Body of pancreas (tissue), 4 donors: Measurements from ENCODE around the gene FGF22. TPM values are rescaled to one million over a fixed set of nuclear protein-coding genes. Genes with fewer than 3 reads are reported as not detected.

Source experiments
- ATAC-seq: fragments of 150-250 bp; one replicate; pipeline ENCODE4 v1.9.1; 2016
- DNase-seq, 4 donors: peaks; one replicate each; pipeline ENCODE4 v3.0.0-alpha.2; 2019
- H3K27ac ChIP-seq, 4 donors: fragments of 200-600 bp; sonication (generic); 1 replicate in 3 of 4; 2 replicates in 1 of 4; pipeline versions ENCODE4 v1.5.1 to v1.6.1; 2016 to 2019; ENCODE audit warnings: mild to moderate bottlenecking in 1 of 4, mixed read lengths in 1 of 4, moderate library complexity in 1 of 4
- H3K27me3 ChIP-seq, 2 donors: fragments of 200-600 bp; sonication (generic); one replicate each; pipeline ENCODE4 v1.6.0; 2016; ENCODE audit warnings: mild to moderate bottlenecking in 1 of 2
- H3K36me3 ChIP-seq, 2 donors: fragments of 200-600 bp; sonication (generic); replicated peaks in 1 of 2; 2 replicates each; pipeline ENCODE4 v1.5.1; 2016; ENCODE audit warnings: low read depth in 2 of 2; ENCODE audit not compliant: insufficient read depth in 1 of 2
- H3K4me1 ChIP-seq: fragments of 200-600 bp; sonication (generic); one replicate; pipeline ENCODE4 v1.6.0; 2016
- H3K4me3 ChIP-seq, 2 donors: fragments of 200-600 bp; sonication (generic); 1 replicate in 1 of 2; 2 replicates in 1 of 2; pipeline ENCODE4 v1.5.1; 2016 to 2019
- H3K9me3 ChIP-seq, 3 donors: fragments of 200-600 bp; sonication (generic); 1 replicate in 2 of 3; 2 replicates in 1 of 3; pipeline ENCODE4 v1.5.1; 2016
- POLR2A ChIP-seq, 3 donors: fragments of 450-650 bp; IDR thresholded peaks; one replicate each; pipeline ENCODE4 v1.6.1; 2016; ENCODE audit warnings: antibody characterized with exemption in 3 of 3, mild to moderate bottlenecking in 2 of 3
- WGBS, 2 donors: methylation state at CpG; one replicate each; pipeline ENCODE4 v1.1.5; 2017; 5-methylcytosine and 5-hydroxymethylcytosine counted together
- intact Hi-C: fragments of 100-400 bp; cut with DNase I; formaldehyde crosslinking; loops from one replicate; pipeline ENCODE4 v1.15.1; 2023
- total RNA-seq, 2 donors: library from RNA; depleted of rRNA; stranded (reverse); fragments of >200 nt; gene quantifications; one replicate each; pipeline ENCODE4 v1.1.0, GENCODE V29; 2016
- TF ChIP-seq, protein P1 (sequence below), 7 experiments: fragments of 450-650 bp in 4 of 7; fragments of 200-600 bp in 3 of 7; sonication (generic) in 3 of 7; IDR thresholded peaks; one replicate each; pipeline ENCODE4 v1.5.1; 2016 to 2019; ENCODE audit warnings: antibody characterized with exemption in 7 of 7

Gene FGF22
- total RNA-seq, 2 donors from 2014 or later, result not detected

DNA sequence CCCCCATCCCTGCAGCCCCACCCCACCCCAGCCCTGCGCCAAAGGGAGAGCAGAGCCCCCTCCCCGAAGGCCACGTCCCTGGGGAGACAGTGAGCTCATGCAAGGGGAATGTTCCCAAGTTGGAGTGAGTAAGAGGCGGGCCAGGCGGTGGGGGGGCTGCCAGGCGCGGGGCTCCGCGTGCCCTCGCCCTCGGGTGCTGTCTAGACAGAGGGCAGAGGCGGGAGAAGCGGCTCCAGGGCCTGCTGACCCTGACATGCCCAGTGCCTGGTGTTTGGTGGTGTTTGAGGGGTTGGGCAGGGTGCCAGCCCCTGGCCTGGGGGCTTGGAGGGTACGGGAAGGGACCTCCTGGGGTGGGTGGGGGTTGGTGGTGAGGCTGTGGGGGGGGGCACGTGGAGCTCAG lies 37.5 kb downstream of the FGF22 start:
- no peak overlapping the region for H3K4me3 ChIP-seq
- H3K27me3 ChIP-seq, result no peaks in the 10 kb centered on the region
- no peaks in the 10 kb centered on the region for H3K36me3 ChIP-seq
- peak overlapping the region; percentile 51 to 80 (median 64) for H3K27ac ChIP-seq
- intact Hi-C loops, result no loop called here
- no peaks in the 10 kb centered on the region for H3K9me3 ChIP-seq
- H3K4me1 ChIP-seq, result peaks cover 46% of the 10 kb centered on the region
- ATAC-seq (peak; percentile 17), DNase-seq (peak; percentile 70 to 82 (median 72))
- TF ChIP-seq POLR2A (IDR thresholded peaks at IDR 0.05), result no peak
- TF ChIP-seq, protein P1, sequence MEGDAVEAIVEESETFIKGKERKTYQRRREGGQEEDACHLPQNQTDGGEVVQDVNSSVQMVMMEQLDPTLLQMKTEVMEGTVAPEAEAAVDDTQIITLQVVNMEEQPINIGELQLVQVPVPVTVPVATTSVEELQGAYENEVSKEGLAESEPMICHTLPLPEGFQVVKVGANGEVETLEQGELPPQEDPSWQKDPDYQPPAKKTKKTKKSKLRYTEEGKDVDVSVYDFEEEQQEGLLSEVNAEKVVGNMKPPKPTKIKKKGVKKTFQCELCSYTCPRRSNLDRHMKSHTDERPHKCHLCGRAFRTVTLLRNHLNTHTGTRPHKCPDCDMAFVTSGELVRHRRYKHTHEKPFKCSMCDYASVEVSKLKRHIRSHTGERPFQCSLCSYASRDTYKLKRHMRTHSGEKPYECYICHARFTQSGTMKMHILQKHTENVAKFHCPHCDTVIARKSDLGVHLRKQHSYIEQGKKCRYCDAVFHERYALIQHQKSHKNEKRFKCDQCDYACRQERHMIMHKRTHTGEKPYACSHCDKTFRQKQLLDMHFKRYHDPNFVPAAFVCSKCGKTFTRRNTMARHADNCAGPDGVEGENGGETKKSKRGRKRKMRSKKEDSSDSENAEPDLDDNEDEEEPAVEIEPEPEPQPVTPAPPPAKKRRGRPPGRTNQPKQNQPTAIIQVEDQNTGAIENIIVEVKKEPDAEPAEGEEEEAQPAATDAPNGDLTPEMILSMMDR (IDR thresholded peaks at IDR 0.05), result no peak
- WGBS, 2 donors, result 3 to 7% methylated on average over 12 to 15 of the region's 15 CpGs

DNA sequence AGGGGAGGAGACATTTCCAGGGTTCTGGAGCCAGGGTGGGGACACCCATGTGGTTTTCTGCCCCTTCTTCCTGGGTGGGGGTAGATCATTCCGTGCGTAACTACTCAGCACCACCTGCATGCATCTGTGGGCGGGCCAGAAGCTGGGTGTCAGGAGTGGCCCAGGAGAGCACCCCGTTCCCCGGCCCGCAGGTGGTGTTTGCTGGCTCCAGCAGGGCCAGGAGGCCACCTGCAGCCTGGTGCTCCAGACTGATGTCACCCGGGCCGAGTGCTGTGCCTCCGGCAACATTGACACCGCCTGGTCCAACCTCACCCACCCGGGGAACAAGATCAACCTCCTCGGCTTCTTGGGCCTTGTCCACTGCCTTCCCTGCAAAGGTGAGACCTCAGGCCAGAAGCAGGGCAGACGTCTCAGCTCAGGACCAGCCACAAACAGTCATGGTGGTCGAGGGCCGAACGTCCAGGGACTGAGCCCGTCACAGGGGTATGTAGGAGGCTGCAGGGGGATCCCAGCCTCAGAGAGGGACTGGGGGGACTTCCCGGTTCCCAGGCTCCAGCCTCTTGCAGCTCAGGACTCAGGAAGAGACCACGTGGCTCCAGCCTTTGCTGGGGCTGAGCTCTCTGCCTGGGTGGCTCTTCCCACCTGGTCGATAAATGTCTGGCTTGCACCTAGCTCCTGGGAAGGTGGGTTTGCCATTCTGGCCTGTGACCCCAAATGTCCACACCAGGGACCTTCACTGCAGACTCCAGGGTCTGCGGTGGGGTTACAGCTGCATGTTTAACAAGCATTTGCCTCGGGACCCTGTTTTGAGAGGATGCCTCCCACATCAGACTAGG lies 38.1 kb downstream of the FGF22 start:
- 43 to 51% methylated on average over 8 to 22 of the region's 22 CpGs for WGBS, 2 donors
- peak in 2 of 4 donors; percentile 38 to 53 for DNase-seq
- Histone ChIP-seq H3K4me3 (no peak overlapping the region), H3K27me3 (no peaks in the 10 kb centered on the region), H3K27ac (peak overlapping the region; percentile 51 to 80 (median 64)), H3K36me3 (no peaks in the 10 kb centered on the region), H3K9me3 (no peaks in the 10 kb centered on the region), H3K4me1 (peaks cover 46% of the 10 kb centered on the region)
- intact Hi-C loops, result no loop called here
- no peak for ATAC-seq
- TF ChIP-seq POLR2A (IDR thresholded peaks at IDR 0.05), result no peak
- TF ChIP-seq, protein P1 (IDR thresholded peaks at IDR 0.05), result no peak

DNA sequence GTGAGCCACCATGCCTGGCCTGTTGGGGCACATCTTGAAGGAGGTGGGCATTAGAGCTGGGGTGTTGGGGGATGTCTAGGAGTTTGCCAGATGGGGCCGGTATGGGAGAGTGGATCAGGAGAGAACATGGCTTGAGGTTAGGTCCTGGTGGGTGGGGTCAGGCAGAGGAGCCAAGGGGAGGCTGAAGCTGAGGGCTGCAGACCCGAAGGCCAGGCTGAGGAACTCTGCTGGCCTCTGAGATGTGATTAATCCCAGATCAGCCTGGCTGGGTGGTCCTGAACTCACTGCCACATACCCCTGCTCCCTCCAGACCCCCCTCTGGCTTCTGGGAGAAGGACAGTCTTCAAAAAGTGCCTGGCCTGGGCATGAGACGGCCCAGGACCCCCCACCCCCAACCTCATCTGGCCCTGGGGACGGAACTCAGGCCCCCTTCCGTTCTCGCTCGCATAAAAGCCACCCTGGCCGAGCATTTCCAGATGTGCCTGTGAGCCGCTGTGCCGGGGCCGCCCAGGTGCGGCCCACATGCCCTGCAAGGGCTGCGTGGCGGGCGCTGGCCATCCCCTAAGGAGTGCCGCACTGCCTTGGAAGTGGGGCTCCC lies 39.2 kb downstream of the FGF22 start:
- Histone ChIP-seq H3K4me3 (no peak overlapping the region), H3K4me1 (peaks cover 46% of the 10 kb centered on the region), H3K9me3 (no peaks in the 10 kb centered on the region), H3K36me3 (no peaks in the 10 kb centered on the region), H3K27ac (peak overlapping the region in 2 of 4 donors; percentile 89 to 92), H3K27me3 (no peaks in the 10 kb centered on the region)
- DNase-seq, result no peak
- TF ChIP-seq, protein P1 (IDR thresholded peaks at IDR 0.05), result no peak
- no peak for TF ChIP-seq POLR2A (IDR thresholded peaks at IDR 0.05)
- ATAC-seq, result no peak
- 92 to 100% methylated on average over 2 to 14 of the region's 16 CpGs for WGBS, 2 donors
- intact Hi-C loops, result no loop called here

DNA sequence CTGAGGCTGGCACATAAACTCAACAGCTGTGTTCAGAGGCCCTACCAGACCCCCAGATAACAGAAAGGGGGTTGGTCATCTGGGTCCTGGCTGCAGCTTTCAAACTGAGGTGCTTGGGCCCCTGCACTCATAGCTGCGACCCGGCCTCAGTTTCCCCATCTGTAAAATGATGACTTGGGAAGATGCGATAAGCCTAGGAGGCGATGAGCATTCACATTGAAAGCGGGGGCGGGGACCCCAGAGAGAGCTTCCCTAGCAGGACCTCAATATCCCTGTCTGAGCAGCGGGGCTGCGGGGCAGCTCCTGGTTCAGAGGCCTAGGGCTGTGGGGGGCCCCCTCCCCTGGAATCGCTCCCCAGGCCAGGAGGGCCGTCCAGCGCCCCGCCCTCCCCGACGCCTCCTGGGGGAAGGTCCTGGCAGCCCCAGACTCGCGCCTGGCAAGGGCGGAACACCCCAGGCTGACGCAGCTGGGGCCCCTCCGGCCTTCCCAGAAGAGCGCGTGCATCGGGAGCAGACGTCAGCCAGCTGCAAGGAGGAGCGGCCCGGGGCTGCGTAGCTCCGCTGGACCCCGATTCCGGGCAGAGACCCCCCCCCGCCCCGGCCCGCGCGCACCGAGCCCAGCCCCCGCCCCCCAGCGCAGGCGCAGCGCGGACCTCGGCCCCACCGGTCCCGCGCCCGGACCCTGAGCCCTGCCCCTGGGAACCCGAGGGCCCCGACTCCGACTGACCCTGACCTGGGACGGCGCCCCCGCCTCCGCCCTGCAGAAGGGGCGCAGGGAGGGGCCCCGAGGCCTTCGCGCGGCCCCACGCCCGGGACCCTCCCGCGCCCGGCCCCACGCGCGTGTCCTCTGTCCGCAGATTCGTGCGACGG lies 40.0 kb downstream of the FGF22 start:
- 0 to 4% methylated on average over 2 to 34 of the region's 69 CpGs for WGBS, 2 donors
- intact Hi-C loops, result no loop called here

More for the DNA sequence above, 40.0 kb downstream of the FGF22 start:
- Histone ChIP-seq H3K27ac (peak overlapping the region; percentile 83 to 93 (median 90)), H3K4me3 (peak overlapping the region; percentile 52 to 55), H3K27me3 (no peaks in the 10 kb centered on the region), H3K36me3 (no peaks in the 10 kb centered on the region), H3K9me3 (no peaks in the 10 kb centered on the region), H3K4me1 (peaks cover 39% of the 10 kb centered on the region)
- TF ChIP-seq, protein P1 (IDR thresholded peaks at IDR 0.05), result no peak
- TF ChIP-seq POLR2A (IDR thresholded peaks at IDR 0.05), result no peak
- ATAC-seq (peak; percentile 12), DNase-seq (peak; percentile 58 to 72 (median 68))
